Astrocyte (in vitro differentiated cells and primary cell): ENCODE results near the gene LRRTM4. TPM values are rescaled to one million over a fixed set of nuclear protein-coding genes. Genes with fewer than 3 reads are reported as not detected.

ENCODE experiments used
- DNase-seq: peaks from one replicate; pipeline ENCODE4 v3.0.0-alpha.2; 2010; ENCODE audit warnings: low read depth
- FAIRE-seq: peaks from 2 replicates; lab custom pipeline; 2011; peaks lifted over from hg19 to GRCh38; lab: Jason Lieb, UNC
- H2AFZ ChIP-seq: 2 replicates; pipeline ENCODE4 v1.6.0; 2012; ENCODE audit warnings: low read depth, low read length, inconsistent platforms
- H3K27ac ChIP-seq: 2 replicates; pipeline ENCODE4 v1.5.1; 2011; ENCODE audit warnings: low read depth, low read length, inconsistent platforms
- H3K27me3 ChIP-seq: 2 replicates; pipeline ENCODE4 v1.6.0; 2011; ENCODE audit warnings: low read length, inconsistent platforms; ENCODE audit not compliant: insufficient read depth
- H3K36me3 ChIP-seq: 2 replicates; pipeline ENCODE4 v1.5.1; 2011; ENCODE audit warnings: low read length, inconsistent platforms; ENCODE audit not compliant: insufficient read depth
- H3K4me1 ChIP-seq: 2 replicates; pipeline ENCODE4 v1.5.1; 2011; ENCODE audit warnings: low read length, inconsistent platforms; ENCODE audit not compliant: insufficient read depth
- H3K4me2 ChIP-seq: 2 replicates; pipeline ENCODE4 v1.6.0; 2012; ENCODE audit warnings: low read length, inconsistent platforms
- H3K4me3 ChIP-seq: 2 replicates; pipeline ENCODE4 v1.5.1; 2011; ENCODE audit warnings: low read depth, mild to moderate bottlenecking, low read length, inconsistent platforms; ENCODE audit not compliant: insufficient read depth
- H3K79me2 ChIP-seq: 2 replicates; pipeline ENCODE4 v1.6.0; 2012; ENCODE audit warnings: mild to moderate bottlenecking, low read length, inconsistent platforms; ENCODE audit not compliant: insufficient read depth
- H3K9ac ChIP-seq: 2 replicates; pipeline ENCODE4 v1.6.0; 2012; ENCODE audit warnings: mild to moderate bottlenecking, low read length, inconsistent platforms
- H3K9me3 ChIP-seq: 2 replicates; pipeline ENCODE4 v1.5.1; 2012; ENCODE audit warnings: low read depth, mild to moderate bottlenecking, low read length, inconsistent platforms; ENCODE audit not compliant: insufficient read depth
- H4K20me1 ChIP-seq: 2 replicates; pipeline ENCODE4 v1.6.0; 2012; ENCODE audit warnings: low read length, inconsistent platforms; ENCODE audit not compliant: insufficient read depth
- H3K27ac Mint-ChIP-seq: one replicate; pipeline ENCODE4 v1.8.0; 2021; ENCODE audit warnings: mild to moderate bottlenecking, mixed read lengths; ENCODE audit not compliant: unreplicated experiment
- H3K27me3 Mint-ChIP-seq: one replicate; pipeline ENCODE4 v1.8.0; 2021; ENCODE audit warnings: low read depth, mixed read lengths; ENCODE audit not compliant: unreplicated experiment
- H3K36me3 Mint-ChIP-seq: one replicate; pipeline ENCODE4 v1.8.0; 2021; ENCODE audit warnings: low read depth, mixed read lengths; ENCODE audit not compliant: unreplicated experiment
- H3K4me1 Mint-ChIP-seq: one replicate; pipeline ENCODE4 v1.8.0; 2021; ENCODE audit warnings: low read depth, mixed read lengths; ENCODE audit not compliant: unreplicated experiment
- H3K4me3 Mint-ChIP-seq: one replicate; pipeline ENCODE4 v1.8.0; 2021; ENCODE audit warnings: mild to moderate bottlenecking, moderate library complexity, mixed read lengths; ENCODE audit not compliant: unreplicated experiment
- H3K9me3 Mint-ChIP-seq: one replicate; pipeline ENCODE4 v1.8.0; 2021; ENCODE audit warnings: mild to moderate bottlenecking, mixed read lengths; ENCODE audit not compliant: unreplicated experiment
- CTCF ChIP-seq: IDR thresholded peaks from 2 replicates; pipeline ENCODE4 v1.5.1; 2011; ENCODE audit warnings: low read depth, mild to moderate bottlenecking, inconsistent platforms, low read length, moderate library complexity; ENCODE audit not compliant: insufficient read depth
- EZH2 ChIP-seq: IDR thresholded peaks from 2 replicates; pipeline ENCODE4 v1.6.1; 2012; ENCODE audit warnings: mild to moderate bottlenecking, low read length, inconsistent platforms; ENCODE audit not compliant: insufficient read depth
- total RNA-seq: library from RNA; stranded (reverse); gene quantifications from 2 replicates; pipeline ENCODE4 v1.2.1, GENCODE V29; 2021

Gene LRRTM4
- total RNA-seq, 1 donor from 2014 or later = 0.59 TPM

GRCh38 chr2:76826691-76827090 lies 695.5 kb downstream of the LRRTM4 start:
- Histone ChIP-seq H3K9me3 (no peaks in the 10 kb centered on the region), H3K27ac (no peak overlapping the region), H3K4me2 (no peak overlapping the region), H3K9ac (no peak overlapping the region), H2AFZ (no peak overlapping the region), H3K79me2 (no peaks in the 10 kb centered on the region), H3K4me1 (no peaks in the 10 kb centered on the region), H4K20me1 (no peaks in the 10 kb centered on the region), H3K4me3 (no peak overlapping the region), H3K36me3 (no peaks in the 10 kb centered on the region), H3K27me3 (no peaks in the 10 kb centered on the region)
- Mint-ChIP-seq H3K9me3 (no peaks in the 10 kb centered on the region), H3K4me3 (no peak overlapping the region), H3K4me1 (peaks cover 2% of the 10 kb centered on the region), H3K27ac (no peak overlapping the region), H3K36me3 (no peaks in the 10 kb centered on the region), H3K27me3 (no peaks in the 10 kb centered on the region)
- DNase-seq = no peak
- FAIRE-seq = no peak
- no peak for TF ChIP-seq CTCF
- TF ChIP-seq EZH2 = no peak

DNA sequence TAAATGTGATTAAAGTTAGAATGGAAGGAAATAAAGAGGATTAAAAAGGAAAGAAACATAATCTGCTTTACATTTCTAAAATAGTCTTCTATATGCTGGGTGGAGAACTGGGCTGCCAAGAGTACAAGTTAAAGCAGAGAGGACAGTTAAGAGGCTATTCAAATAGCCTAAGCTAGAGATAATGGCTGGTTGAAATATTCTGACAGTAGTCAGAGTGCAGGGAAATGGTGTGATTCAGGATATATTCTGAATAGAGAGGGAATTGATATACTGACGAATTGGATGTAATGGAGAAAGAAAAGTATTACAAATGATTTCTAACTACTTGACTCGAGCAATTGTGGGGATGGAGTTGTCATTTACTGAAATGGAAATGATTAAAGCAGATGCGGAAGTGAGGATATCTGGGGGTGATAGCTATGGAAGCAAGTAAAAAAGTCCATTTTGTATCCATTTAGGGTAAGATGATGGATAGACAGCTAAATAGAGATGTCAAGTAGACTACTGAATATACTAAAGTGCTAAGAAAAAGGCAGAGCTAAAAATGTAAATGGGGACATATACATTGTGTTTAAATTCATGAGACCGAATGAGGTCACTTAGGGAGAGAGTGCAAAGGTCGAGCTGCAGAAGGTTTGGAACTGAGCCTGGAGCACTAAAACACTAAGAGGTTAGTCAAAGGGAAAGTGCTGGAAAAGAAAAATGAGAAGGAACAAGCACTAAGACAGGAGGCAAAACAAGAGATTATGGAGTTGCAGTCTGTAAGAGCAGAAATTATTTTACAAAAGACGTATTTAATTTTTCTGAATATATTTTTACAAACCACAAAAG lies 696.8 kb downstream of the LRRTM4 start:
- H3K4me1 Mint-ChIP-seq = peaks cover 2% of the 10 kb centered on the region
- H3K36me3 ChIP-seq = no peaks in the 10 kb centered on the region
- no peak overlapping the region for H3K4me3 Mint-ChIP-seq
- no peaks in the 10 kb centered on the region for H3K36me3 Mint-ChIP-seq
- no peak overlapping the region for H3K9ac ChIP-seq
- no peaks in the 10 kb centered on the region for H3K79me2 ChIP-seq
- no peaks in the 10 kb centered on the region for H3K9me3 Mint-ChIP-seq
- H3K4me3 ChIP-seq = no peak overlapping the region
- no peaks in the 10 kb centered on the region for H4K20me1 ChIP-seq
- TF ChIP-seq CTCF = no peak
- TF ChIP-seq EZH2 = no peak
- FAIRE-seq = no peak
- no peak for DNase-seq
- H3K4me1 ChIP-seq = no peaks in the 10 kb centered on the region
- no peak overlapping the region for H2AFZ ChIP-seq
- H3K4me2 ChIP-seq = no peak overlapping the region
- no peak overlapping the region for H3K27ac Mint-ChIP-seq
- H3K27ac ChIP-seq = no peak overlapping the region
- no peaks in the 10 kb centered on the region for H3K27me3 Mint-ChIP-seq
- no peaks in the 10 kb centered on the region for H3K9me3 ChIP-seq
- no peaks in the 10 kb centered on the region for H3K27me3 ChIP-seq

GRCh38 chr2:76821731-76822130 lies 700.4 kb downstream of the LRRTM4 start:
- no peak overlapping the region for H3K4me3 ChIP-seq
- H2AFZ ChIP-seq = no peak overlapping the region
- Mint-ChIP-seq H3K4me1 (peaks cover 2% of the 10 kb centered on the region), H3K36me3 (no peaks in the 10 kb centered on the region), H3K9me3 (no peaks in the 10 kb centered on the region), H3K27me3 (no peaks in the 10 kb centered on the region), H3K4me3 (no peak overlapping the region), H3K27ac (no peak overlapping the region)
- no peaks in the 10 kb centered on the region for H3K9me3 ChIP-seq
- H3K27me3 ChIP-seq = no peaks in the 10 kb centered on the region
- no peaks in the 10 kb centered on the region for H3K36me3 ChIP-seq
- H3K4me2 ChIP-seq = no peak overlapping the region
- H3K9ac ChIP-seq = no peak overlapping the region
- FAIRE-seq = no peak
- DNase-seq = no peak
- H3K4me1 ChIP-seq = no peaks in the 10 kb centered on the region
- TF ChIP-seq CTCF = no peak
- TF ChIP-seq EZH2 = no peak
- no peaks in the 10 kb centered on the region for H4K20me1 ChIP-seq
- no peaks in the 10 kb centered on the region for H3K79me2 ChIP-seq
- no peak overlapping the region for H3K27ac ChIP-seq
